GM23338 (cell line): ENCODE results near the gene NCOA1. TPM values are rescaled to one million over a fixed set of nuclear protein-coding genes. Genes with fewer than 3 reads are reported as not detected.

Experiments used
- ATAC-seq: fragments of 200-7000 bp; cut with Tn5 transposase; 3 replicates; pipeline ENCODE4 v1.9.1; 2020
- DNase-seq: peaks from one replicate; pipeline ENCODE4 v3.0.0-alpha.2; 2015; ENCODE audit warnings: low spot score
- H2AFZ ChIP-seq: fragments of 200-600 bp; sonication (generic); 2 replicates; pipeline ENCODE4 v1.8.0; 2016; ENCODE audit warnings: antibody characterized with exemption, mild to moderate bottlenecking, moderate library complexity
- H3F3A ChIP-seq: fragments of 200-600 bp; sonication (generic); replicated peaks from 2 replicates; pipeline ENCODE4 v1.8.0; 2017; ENCODE audit warnings: antibody characterized with exemption, mixed run types, low read depth
- H3K27ac ChIP-seq: fragments of 200-600 bp; sonication (generic); 2 replicates; pipeline ENCODE4 v1.6.1; 2016; ENCODE audit warnings: low read depth
- H3K27me3 ChIP-seq: fragments of 200-600 bp; sonication (generic); 2 replicates; pipeline ENCODE4 v1.8.0; 2016; ENCODE audit warnings: mild to moderate bottlenecking, mixed run types, moderate library complexity; ENCODE audit not compliant: insufficient read depth
- H3K36me3 ChIP-seq: fragments of 200-600 bp; sonication (generic); 2 replicates; pipeline ENCODE4 v1.8.0; 2016; ENCODE audit warnings: mild to moderate bottlenecking; ENCODE audit not compliant: insufficient read depth
- H3K4me1 ChIP-seq: fragments of 200-600 bp; sonication (generic); 2 replicates; pipeline ENCODE4 v1.8.0; 2016; ENCODE audit warnings: mild to moderate bottlenecking, moderate library complexity; ENCODE audit not compliant: insufficient read depth
- H3K4me2 ChIP-seq: fragments of 200-600 bp; sonication (generic); 2 replicates; pipeline ENCODE4 v1.7.1; 2017; ENCODE audit warnings: mixed run types
- H3K4me3 ChIP-seq: fragments of 200-600 bp; sonication (generic); 2 replicates; pipeline ENCODE4 v1.6.1; 2016; ENCODE audit warnings: mixed run types
- H3K79me2 ChIP-seq: fragments of 200-600 bp; sonication (generic); replicated peaks from 2 replicates; pipeline ENCODE4 v1.8.0; 2017; ENCODE audit warnings: mild to moderate bottlenecking; ENCODE audit not compliant: insufficient read depth
- H3K9me2 ChIP-seq: fragments of 200-600 bp; sonication (generic); 2 replicates; pipeline ENCODE4 v1.8.0; 2017; ENCODE audit not compliant: insufficient read depth
- H4K20me1 ChIP-seq: fragments of 200-600 bp; sonication (generic); replicated peaks from 2 replicates; pipeline ENCODE4 v1.8.0; 2017; ENCODE audit warnings: mild to moderate bottlenecking; ENCODE audit not compliant: insufficient read depth
- H3K27ac Mint-ChIP-seq: 2 replicates; pipeline ENCODE4 v1.8.0; 2020; ENCODE audit warnings: inconsistent platforms, mild to moderate bottlenecking, moderate library complexity, mixed read lengths
- H3K27me3 Mint-ChIP-seq: 3 replicates; pipeline ENCODE4 v1.8.0; 2022; ENCODE audit warnings: low read depth, mild to moderate bottlenecking, moderate library complexity, mixed read lengths, inconsistent platforms; ENCODE audit not compliant: insufficient read depth, poor library complexity
- H3K36me3 Mint-ChIP-seq: 3 replicates; pipeline ENCODE4 v1.8.0; 2021; ENCODE audit warnings: low read depth, mild to moderate bottlenecking, inconsistent platforms, moderate library complexity, mixed read lengths
- H3K4me1 Mint-ChIP-seq: 3 replicates; pipeline ENCODE4 v1.8.0; 2020; ENCODE audit warnings: mild to moderate bottlenecking, inconsistent platforms, mixed read lengths
- H3K4me3 Mint-ChIP-seq: 3 replicates; pipeline ENCODE4 v1.8.0; 2021; ENCODE audit warnings: moderate library complexity, mild to moderate bottlenecking, inconsistent platforms, mixed read lengths
- H3K9me3 Mint-ChIP-seq: 3 replicates; pipeline ENCODE4 v1.8.0; 2020; ENCODE audit warnings: moderate library complexity, mild to moderate bottlenecking, inconsistent platforms, mixed read lengths
- CTCF ChIP-seq, 2 experiments: fragments of 200-600 bp in 1 of 2; sonication (generic) in 1 of 2; conservative IDR thresholded peaks; 2 replicates each; pipeline versions ENCODE4 v1.5.1 to v1.6.1; 2016 to 2017; ENCODE audit warnings: antibody characterized with exemption in 2 of 2, low read depth in 2 of 2, mild to moderate bottlenecking in 2 of 2, moderate library complexity in 1 of 2
- EZH2 ChIP-seq: fragments of 200-600 bp; sonication (generic); IDR thresholded peaks from one replicate; pipeline ENCODE4 v1.8.0; 2017; ENCODE audit warnings: antibody characterized with exemption, mild to moderate bottlenecking, low read depth; ENCODE audit not compliant: unreplicated experiment
- JUNB ChIP-seq: IDR thresholded peaks from one replicate; pipeline ENCODE4 v1.6.1; 2016; ENCODE audit warnings: antibody characterized with exemption; ENCODE audit not compliant: unreplicated experiment
- NANOG ChIP-seq: IDR thresholded peaks from 2 replicates; pipeline ENCODE4 v1.6.1; 2016; ENCODE audit warnings: antibody characterized with exemption, borderline replicate concordance
- POLR2AphosphoS5 ChIP-seq: IDR thresholded peaks from 2 replicates; pipeline ENCODE4 v1.6.1; 2016; ENCODE audit warnings: antibody characterized with exemption, low read depth
- polyA plus RNA-seq: library from polyadenylated mRNA; unstranded; fragments of >200 nt; fragmentation: Nextera tagmentation; extraction: Ambion mirVana; gene quantifications from 2 replicates; pipeline ENCODE4 v1.2.1, GENCODE V29; 2016
- total RNA-seq: library from RNA; depleted of rRNA; stranded (reverse); fragments of >200 nt; shearing (Covaris generic); gene quantifications from 2 replicates; pipeline ENCODE4 v1.2.3, GENCODE V29; 2014
- TF ChIP-seq, protein P1 (sequence below): IDR thresholded peaks from one replicate; pipeline ENCODE4 v1.6.1; 2018; ENCODE audit warnings: antibody characterized with exemption; ENCODE audit not compliant: unreplicated experiment

Gene NCOA1
- total and polyA plus RNA-seq, 2 experiments from 2014 or later: 7.1 to 15.1 TPM

- peaks cover 10% of the 10 kb centered on the region; the same call in 1 of the 2 replicates for H3K79me2 ChIP-seq
- H3K4me3 Mint-ChIP-seq: no peak overlapping the region
- peaks cover 14% of the 10 kb centered on the region; the same call in 2 of the 3 replicates for H3K4me1 Mint-ChIP-seq
Observed at GRCh38 chr2:24511894-24512293, 20.8 kb downstream of the NCOA1 start.

DNA sequence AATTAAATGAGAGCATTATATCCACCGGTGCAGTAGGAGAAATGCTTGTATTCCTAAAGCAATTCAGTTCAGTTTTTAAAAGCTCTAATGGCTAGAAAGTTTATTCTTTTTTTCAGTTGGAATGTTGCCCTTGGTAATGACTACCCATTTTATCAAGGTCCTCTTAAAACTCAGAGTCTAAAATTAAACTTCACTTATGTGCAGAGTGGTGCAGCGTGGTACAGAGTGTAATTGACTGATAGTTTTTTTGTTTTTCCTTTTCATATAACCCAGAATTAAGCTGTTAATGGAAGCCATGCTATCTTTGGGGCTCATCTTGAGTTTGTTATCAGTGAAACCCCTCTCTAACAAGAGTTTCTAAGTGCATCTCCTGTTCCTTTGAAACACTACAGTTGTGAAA lies 21.4 kb downstream of the NCOA1 start:
- H4K20me1 ChIP-seq: no peaks in the 10 kb centered on the region
- no peaks in the 10 kb centered on the region for H3K9me3 Mint-ChIP-seq
- no peaks in the 10 kb centered on the region for H3F3A ChIP-seq
- H3K36me3 ChIP-seq: no peaks in the 10 kb centered on the region
- peaks cover 12% of the 10 kb centered on the region; the same call in 1 of the 2 replicates for H3K4me1 ChIP-seq
- H3K27ac Mint-ChIP-seq: no peak overlapping the region
- ATAC-seq (no peak), DNase-seq (no peak)
- no peak overlapping the region for H3K27ac ChIP-seq
- peaks cover 14% of the 10 kb centered on the region; the same call in 2 of the 3 replicates for H3K4me1 Mint-ChIP-seq
- no peak overlapping the region for H3K4me3 ChIP-seq
- H3K4me3 Mint-ChIP-seq: no peak overlapping the region
- no peak overlapping the region for H3K4me2 ChIP-seq
- H3K27me3 Mint-ChIP-seq: no peaks in the 10 kb centered on the region
- no peaks in the 10 kb centered on the region for H3K36me3 Mint-ChIP-seq
- TF ChIP-seq JUNB: no peak
- H3K79me2 ChIP-seq: peaks cover 10% of the 10 kb centered on the region; the same call in 1 of the 2 replicates
- no peaks in the 10 kb centered on the region for H3K27me3 ChIP-seq
- H2AFZ ChIP-seq: no peak overlapping the region
- no peaks in the 10 kb centered on the region for H3K9me2 ChIP-seq

More at GRCh38 chr2:24511894-24512293, 20.8 kb downstream of the NCOA1 start:
- Mint-ChIP-seq H3K27ac (no peak overlapping the region), H3K36me3 (no peaks in the 10 kb centered on the region), H3K9me3 (no peaks in the 10 kb centered on the region), H3K27me3 (no peaks in the 10 kb centered on the region)
- Histone ChIP-seq H3K9me2 (no peaks in the 10 kb centered on the region), H3K4me1 (peaks cover 12% of the 10 kb centered on the region; the same call in 1 of the 2 replicates), H3K27me3 (no peaks in the 10 kb centered on the region), H3K36me3 (no peaks in the 10 kb centered on the region), H4K20me1 (no peaks in the 10 kb centered on the region), H3F3A (no peaks in the 10 kb centered on the region), H3K4me2 (no peak overlapping the region), H2AFZ (no peak overlapping the region), H3K4me3 (no peak overlapping the region), H3K27ac (no peak overlapping the region)
- no peak for ATAC-seq
- DNase-seq: no peak
- TF ChIP-seq, protein P1, sequence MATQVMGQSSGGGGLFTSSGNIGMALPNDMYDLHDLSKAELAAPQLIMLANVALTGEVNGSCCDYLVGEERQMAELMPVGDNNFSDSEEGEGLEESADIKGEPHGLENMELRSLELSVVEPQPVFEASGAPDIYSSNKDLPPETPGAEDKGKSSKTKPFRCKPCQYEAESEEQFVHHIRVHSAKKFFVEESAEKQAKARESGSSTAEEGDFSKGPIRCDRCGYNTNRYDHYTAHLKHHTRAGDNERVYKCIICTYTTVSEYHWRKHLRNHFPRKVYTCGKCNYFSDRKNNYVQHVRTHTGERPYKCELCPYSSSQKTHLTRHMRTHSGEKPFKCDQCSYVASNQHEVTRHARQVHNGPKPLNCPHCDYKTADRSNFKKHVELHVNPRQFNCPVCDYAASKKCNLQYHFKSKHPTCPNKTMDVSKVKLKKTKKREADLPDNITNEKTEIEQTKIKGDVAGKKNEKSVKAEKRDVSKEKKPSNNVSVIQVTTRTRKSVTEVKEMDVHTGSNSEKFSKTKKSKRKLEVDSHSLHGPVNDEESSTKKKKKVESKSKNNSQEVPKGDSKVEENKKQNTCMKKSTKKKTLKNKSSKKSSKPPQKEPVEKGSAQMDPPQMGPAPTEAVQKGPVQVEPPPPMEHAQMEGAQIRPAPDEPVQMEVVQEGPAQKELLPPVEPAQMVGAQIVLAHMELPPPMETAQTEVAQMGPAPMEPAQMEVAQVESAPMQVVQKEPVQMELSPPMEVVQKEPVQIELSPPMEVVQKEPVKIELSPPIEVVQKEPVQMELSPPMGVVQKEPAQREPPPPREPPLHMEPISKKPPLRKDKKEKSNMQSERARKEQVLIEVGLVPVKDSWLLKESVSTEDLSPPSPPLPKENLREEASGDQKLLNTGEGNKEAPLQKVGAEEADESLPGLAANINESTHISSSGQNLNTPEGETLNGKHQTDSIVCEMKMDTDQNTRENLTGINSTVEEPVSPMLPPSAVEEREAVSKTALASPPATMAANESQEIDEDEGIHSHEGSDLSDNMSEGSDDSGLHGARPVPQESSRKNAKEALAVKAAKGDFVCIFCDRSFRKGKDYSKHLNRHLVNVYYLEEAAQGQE: no peak
- TF ChIP-seq CTCF (conservative IDR thresholded peaks at IDR 0.05; ENCODE audit: low read depth in 2 of 2) (no peak), POLR2AphosphoS5 (no peak), NANOG (no peak), EZH2 (no peak)
